Motor neuron (in vitro differentiated cells): ENCODE data around the gene BTRC. TPM values are rescaled to one million over a fixed set of nuclear protein-coding genes. Genes with fewer than 3 reads are reported as not detected.

ENCODE experiments used
- ATAC-seq, 8 experiments: fragments of 200-7000 bp; cut with Tn5 transposase; replicated peaks in 6 of 8; 2 replicates each; pipeline ENCODE4 v1.8.0; 2021; ENCODE audit warnings: mild to moderate bottlenecking in 8 of 8, moderate library complexity in 8 of 8
- H3K27ac ChIP-seq, 2 donors: fragments of 250-450 bp; sonication (Bioruptor Pico); 2 replicates each; pipeline ENCODE4 v1.9.0; 2021; ENCODE audit warnings: antibody characterized with exemption in 2 of 2, mild to moderate bottlenecking in 2 of 2, moderate library complexity in 1 of 2
- H3K4me1 ChIP-seq, 2 donors: fragments of 250-450 bp; sonication (Bioruptor Pico); replicated peaks in 1 of 2; 2 replicates each; pipeline ENCODE4 v1.6.1; 2021; ENCODE audit warnings: antibody characterized with exemption in 2 of 2, mild to moderate bottlenecking in 2 of 2, moderate library complexity in 1 of 2
- H3K4me3 ChIP-seq, 5 donors: fragments of 250-450 bp; sonication (Bioruptor Pico); 2 replicates each; pipeline ENCODE4 v1.9.0; 2021; ENCODE audit warnings: antibody characterized with exemption in 5 of 5, mild to moderate bottlenecking in 5 of 5, moderate library complexity in 4 of 5
- WGBS, 10 experiments: fragments of 450-650 bp; shearing (Covaris generic); methylation state at CpG; one replicate each; pipeline ENCODE4 v1.0.0; 2022; 5-methylcytosine and 5-hydroxymethylcytosine counted together
- in situ Hi-C, 9 experiments: fragments of 400-800 bp; cut with MboI; loops; one replicate each; pipeline ENCODE4 v1.15.0; 2021; ENCODE audit warnings: low sequenced_read_pairs in 9 of 9, low pct_unique_long_range_greater_than_20kb in 2 of 9; ENCODE audit not compliant: unreplicated experiment in 9 of 9
- total RNA-seq, 8 experiments: library from RNA; unstranded; fragments of 300-600 nt; gene quantifications; 2 replicates each; pipeline versions ENCODE4 v1.2.3 to v1.2.4, GENCODE V29; 2022

The BTRC gene
- total RNA-seq, 8 experiments from 2014 or later: 18.5 to 27.5 (median 20.1) TPM

GRCh38 chr10:101564490-101564991, 210.6 kb downstream of the BTRC start:
- WGBS, 10 experiments: 0 to 100% (median 78%) methylated on average over 1 to 7 of the region's 15 CpGs; no CpG with 5 or more reads in 6 of the 10 experiments

GRCh38 chr10:101565370-101565900, 211.5 kb downstream of the BTRC start:
- Histone ChIP-seq H3K4me3 (no peak overlapping the region), H3K4me1 (peaks cover 24 to 39% of the 10 kb centered on the region in 2 donors), H3K27ac (peak overlapping the region; percentile 49 to 74)
- ATAC-seq: no peak
- WGBS, 10 experiments: 0 to 100% (median 88%) methylated on average over 1 to 4 of the region's 5 CpGs; no CpG with 5 or more reads in 4 of the 10 experiments
- in situ Hi-C loops: loop anchor here in 8 of 9 experiments (10.0 to 25.0 kb wide), 3 partner anchors 253 to 353 kb away; no protein-coding TSS in a partner anchor

More at GRCh38 chr10:101564490-101564991, 210.6 kb downstream of the BTRC start:
- H3K27ac ChIP-seq: no peak overlapping the region
- in situ Hi-C loops: loop anchor here in 8 of 9 experiments (10.0 to 25.0 kb wide), 3 partner anchors 252 to 352 kb away; no protein-coding TSS in a partner anchor
- H3K4me1 ChIP-seq: peaks cover 28 to 46% of the 10 kb centered on the region in 2 donors
- H3K4me3 ChIP-seq: no peak overlapping the region
- ATAC-seq: no peak

- peak overlapping the region in 1 of 5 donors; percentile 17 for H3K4me3 ChIP-seq
- peak in 2 of 8 experiments; percentile 35 to 44 for ATAC-seq
- H3K4me1 ChIP-seq: peaks cover 26 to 38% of the 10 kb centered on the region in 2 donors
- 0 to 100% (median 55%) methylated on average over 1 to 8 of the region's 8 CpGs; no CpG with 5 or more reads in 3 of the 10 experiments for WGBS, 10 experiments
- H3K27ac ChIP-seq: peak overlapping the region; percentile 49 to 74
- in situ Hi-C loops: loop anchor here in 8 of 9 experiments (10.0 to 25.0 kb wide), 3 partner anchors 254 to 354 kb away; no protein-coding TSS in a partner anchor
Observed at GRCh38 chr10:101565936-101566332, 212.0 kb downstream of the BTRC start.

- H3K4me1 ChIP-seq: peaks cover 26 to 32% of the 10 kb centered on the region in 2 donors
- in situ Hi-C loops: loop anchor here in 8 of 9 experiments (10.0 to 25.0 kb wide), 3 partner anchors 254 to 354 kb away; no protein-coding TSS in a partner anchor
- WGBS, 10 experiments: 8 to 85% (median 24%) methylated on average over 2 to 28 of the region's 59 CpGs; no CpG with 5 or more reads in 3 of the 10 experiments
- peak overlapping the region; percentile 49 to 74 for H3K27ac ChIP-seq
- peak overlapping the region in 1 of 5 donors; percentile 17 for H3K4me3 ChIP-seq
- ATAC-seq: peak; percentile 10 to 76 (median 68)
Observed at GRCh38 chr10:101566333-101567164, 212.6 kb downstream of the BTRC start.

GRCh38 chr10:101567165-101568006, 213.4 kb downstream of the BTRC start:
- Histone ChIP-seq H3K27ac (peak overlapping the region; percentile 49 to 74), H3K4me1 (peaks cover 26 to 29% of the 10 kb centered on the region in 2 donors), H3K4me3 (no peak overlapping the region)
- 0 to 100% (median 75%) methylated on average over 1 to 6 of the region's 7 CpGs; no CpG with 5 or more reads in 2 of the 10 experiments for WGBS, 10 experiments
- ATAC-seq: peak in 1 of 8 experiments; percentile 1
- in situ Hi-C loops: loop anchor here in 8 of 9 experiments (10.0 to 25.0 kb wide), 3 partner anchors 255 to 355 kb away; no protein-coding TSS in a partner anchor

GRCh38 chr10:101568054-101568745, 214.2 kb downstream of the BTRC start:
- in situ Hi-C loops: loop anchor here in 8 of 9 experiments (10.0 to 25.0 kb wide), 3 partner anchors 256 to 356 kb away; no protein-coding TSS in a partner anchor
- Histone ChIP-seq H3K4me1 (peaks cover 26 to 29% of the 10 kb centered on the region in 2 donors), H3K4me3 (no peak overlapping the region), H3K27ac (no peak overlapping the region)
- ATAC-seq: no peak
- 57 to 100% (median 85%) methylated on average over 1 to 12 of the region's 17 CpGs; no CpG with 5 or more reads in 2 of the 10 experiments for WGBS, 10 experiments

GRCh38 chr10:101569323-101569621, 215.3 kb downstream of the BTRC start:
- WGBS, 10 experiments: 0% methylated on average over 2 of the region's 11 CpGs; no CpG with 5 or more reads in 9 of the 10 experiments
- in situ Hi-C loops: loop anchor here in 8 of 9 experiments (10.0 to 25.0 kb wide), 3 partner anchors 257 to 357 kb away; no protein-coding TSS in a partner anchor
- peak overlapping the region in 1 of 2 donors; percentile 40 for H3K27ac ChIP-seq
- ATAC-seq: no peak
- H3K4me1 ChIP-seq: peaks cover 26 to 35% of the 10 kb centered on the region in 2 donors
- peak overlapping the region in 3 of 5 donors; percentile 29 to 51 (median 37) for H3K4me3 ChIP-seq

GRCh38 chr10:101569622-101570427, 215.9 kb downstream of the BTRC start:
- peak; percentile 43 to 80 (median 48) for ATAC-seq
- Histone ChIP-seq H3K27ac (peak overlapping the region; percentile 24 to 40), H3K4me3 (peak overlapping the region; percentile 29 to 51 (median 37)), H3K4me1 (peaks cover 26 to 40% of the 10 kb centered on the region in 2 donors)
- no CpG with 5 or more reads among the region's 56 CpGs for WGBS, 10 experiments
- in situ Hi-C loops: loop anchor here (5.0 to 25.0 kb wide), 4 partner anchors 258 to 358 kb away; no protein-coding TSS in a partner anchor

- ATAC-seq: peak in 4 of 8 experiments; percentile 4 to 38 (median 35)
- Histone ChIP-seq H3K4me3 (peak overlapping the region; percentile 29 to 51 (median 37)), H3K4me1 (peaks cover 22 to 37% of the 10 kb centered on the region in 2 donors), H3K27ac (no peak overlapping the region)
- WGBS, 10 experiments: 17 to 80% (median 35%) methylated on average over 1 to 7 of the region's 37 CpGs; no CpG with 5 or more reads in 6 of the 10 experiments
- in situ Hi-C loops: loop anchor here in 6 of 9 experiments (5.0 to 25.0 kb wide), 3 partner anchors 258 to 358 kb away; no protein-coding TSS in a partner anchor
Observed at GRCh38 chr10:101570428-101571270, 216.7 kb downstream of the BTRC start.

- 10 to 93% (median 80%) methylated on average over 1 to 6 of the region's 8 CpGs; no CpG with 5 or more reads in 4 of the 10 experiments for WGBS, 10 experiments
Observed at GRCh38 chr10:101571271-101571925, 217.4 kb downstream of the BTRC start.

More at GRCh38 chr10:101571271-101571925, 217.4 kb downstream of the BTRC start:
- Histone ChIP-seq H3K4me1 (peaks cover 17 to 29% of the 10 kb centered on the region in 2 donors), H3K27ac (no peak overlapping the region), H3K4me3 (no peak overlapping the region)
- in situ Hi-C loops: loop anchor here in 6 of 9 experiments (5.0 to 25.0 kb wide), 3 partner anchors 259 to 359 kb away; no protein-coding TSS in a partner anchor
- ATAC-seq: no peak
